ENCODE data around the gene WFDC1.

Gene WFDC1

DNA sequence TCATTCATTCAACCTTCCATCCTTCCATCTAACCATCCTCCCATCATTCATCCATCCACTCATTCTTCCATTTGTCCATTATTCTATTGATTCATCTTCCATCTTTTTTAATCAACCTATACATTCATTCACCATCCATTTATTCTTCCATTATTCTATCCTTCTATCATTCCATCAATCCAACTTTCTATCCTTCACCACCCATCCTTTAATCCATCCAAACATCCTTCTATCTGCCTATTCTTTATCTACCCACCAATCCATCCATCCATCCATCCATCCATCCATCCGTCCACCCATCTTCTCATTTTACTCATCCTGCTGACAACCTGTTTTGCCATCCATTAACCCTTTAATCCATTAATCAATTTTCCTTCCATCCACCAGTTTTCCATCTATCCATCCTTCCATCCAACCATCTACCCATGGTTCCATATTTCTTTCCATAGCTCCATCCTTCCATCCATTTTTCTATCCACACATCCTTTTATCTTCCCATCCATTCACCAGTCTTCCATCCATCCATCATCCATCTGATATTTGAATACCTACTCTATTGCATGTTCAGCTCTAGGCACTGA, 21.8 kb upstream of the WFDC1 start:
- DNase-seq (ENCODE audit: low read depth): no peak

DNA sequence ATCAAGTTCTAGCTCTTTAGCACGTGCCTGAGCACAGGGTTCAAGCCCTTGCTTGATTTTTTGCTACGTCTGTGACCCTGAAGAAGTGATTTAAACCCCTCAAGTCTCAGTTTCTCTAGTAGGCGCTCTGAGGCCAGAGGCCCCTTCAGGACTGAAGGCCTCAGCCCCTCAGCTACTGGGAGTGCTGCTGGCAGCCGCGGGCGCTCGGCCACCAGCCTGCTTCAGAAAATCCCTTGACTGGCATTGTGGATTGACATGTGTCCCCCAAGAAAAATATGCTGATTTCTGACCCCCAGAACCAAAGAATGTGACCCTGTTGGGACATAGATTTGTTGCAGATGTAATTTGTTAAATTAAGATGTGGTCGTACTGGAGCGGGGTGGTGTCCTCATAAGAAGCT, 20.2 kb upstream of the WFDC1 start:
- DNase-seq (ENCODE audit: low read depth): no peak

- DNase-seq (ENCODE audit: low read depth): no peak
Observed at GRCh38 chr16:84275585-84276151, 19.0 kb upstream of the WFDC1 start.

- peak; percentile 60 for DNase-seq (ENCODE audit: low read depth)
Observed at GRCh38 chr16:84277244-84277823, 17.3 kb upstream of the WFDC1 start.

- DNase-seq (ENCODE audit: low read depth): no peak
Observed at GRCh38 chr16:84278333-84278732, 16.3 kb upstream of the WFDC1 start.

DNA sequence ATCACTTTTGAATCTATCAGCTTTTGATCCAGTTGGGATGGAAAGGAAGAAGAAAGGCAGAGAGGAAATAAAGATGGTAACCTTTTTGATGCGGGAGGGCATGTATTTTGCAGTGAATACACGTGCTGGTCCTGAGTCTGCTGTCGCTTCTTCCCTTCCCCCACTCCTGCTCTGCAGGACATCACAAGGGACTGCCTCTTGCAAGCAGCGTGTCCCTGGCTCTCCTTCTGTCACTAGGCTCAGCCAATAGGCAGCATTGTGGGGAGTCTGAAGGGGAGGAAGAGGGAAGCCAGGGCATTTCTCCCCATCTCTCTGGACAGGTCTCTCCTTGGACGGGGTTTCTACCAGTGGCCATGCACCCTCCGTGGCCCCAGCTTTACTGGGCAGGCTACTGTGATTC, 15.7 kb upstream of the WFDC1 start:
- no peak for DNase-seq (ENCODE audit: low read depth)

GRCh38 chr16:84279881-84280280, 14.8 kb upstream of the WFDC1 start:
- DNase-seq (ENCODE audit: low read depth): no peak

DNA sequence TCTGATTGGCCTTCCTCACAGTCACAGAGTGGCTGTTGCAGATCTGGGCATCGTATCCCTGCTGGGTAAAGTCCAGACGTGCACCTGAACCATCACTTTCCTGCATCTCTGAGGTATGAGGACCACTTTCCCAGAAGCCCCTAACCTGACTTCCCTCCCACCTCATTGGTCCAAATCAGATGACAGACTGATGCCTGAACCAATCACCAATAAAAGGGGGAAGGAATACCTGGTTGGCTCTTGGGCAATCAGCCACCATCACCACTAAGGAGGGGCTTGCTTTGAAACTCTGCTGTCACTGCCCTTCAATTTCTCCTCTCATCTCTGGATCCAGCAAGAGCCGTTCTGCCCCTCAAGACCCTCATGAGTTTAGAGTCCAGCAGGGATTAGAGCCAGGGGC, 13.6 kb upstream of the WFDC1 start:
- DNase-seq (ENCODE audit: low read depth): no peak

- no peak for DNase-seq (ENCODE audit: low read depth)
Observed at GRCh38 chr16:84282533-84282932, 12.1 kb upstream of the WFDC1 start.

DNA sequence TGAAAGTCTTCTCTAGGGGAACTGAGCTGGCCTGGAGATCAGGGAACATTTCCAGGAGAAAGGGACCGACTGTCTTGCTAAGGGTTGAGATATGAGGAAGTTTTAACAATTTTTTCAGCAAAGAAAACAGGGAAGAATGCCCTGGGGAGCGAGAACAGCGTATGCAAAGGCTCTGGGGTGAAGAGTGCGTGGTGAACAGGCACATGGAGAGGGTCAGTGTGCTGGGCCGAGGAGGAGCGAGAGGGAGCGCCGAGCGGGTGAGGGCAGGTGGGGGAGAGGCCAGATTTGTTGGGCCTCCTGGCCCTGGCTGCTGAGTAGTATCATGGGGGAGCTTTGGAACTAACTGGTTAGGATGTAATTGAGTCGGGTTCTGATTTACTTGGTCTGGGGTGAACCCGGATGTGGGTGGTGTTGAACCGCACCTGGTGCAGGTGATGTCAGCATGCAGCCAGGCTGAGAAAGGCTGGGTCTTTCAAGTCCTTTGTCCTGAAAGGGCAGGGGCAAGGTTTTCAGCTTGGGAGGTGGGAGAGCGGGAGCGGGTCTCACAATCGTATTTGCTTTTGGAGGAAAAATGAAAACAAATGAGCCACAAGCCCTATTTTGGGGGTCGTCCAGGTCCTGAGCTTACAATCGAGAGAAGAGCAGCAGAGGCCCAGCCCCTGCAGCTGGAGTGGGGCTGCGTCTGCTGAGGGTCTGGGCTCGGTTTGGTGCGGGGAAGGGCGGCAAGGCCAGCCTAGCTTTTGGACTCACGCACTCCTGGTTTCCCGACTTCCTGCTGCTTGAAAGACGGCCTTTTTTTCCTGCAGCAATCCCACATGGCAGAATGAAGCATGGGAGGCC, 11.1 kb upstream of the WFDC1 start:
- no peak for DNase-seq (ENCODE audit: low read depth)

GRCh38 chr16:84284154-84284722, 10.4 kb upstream of the WFDC1 start:
- DNase-seq (ENCODE audit: low read depth): no peak

GRCh38 chr16:84286578-84287240, 8.0 kb upstream of the WFDC1 start:
- DNase-seq (ENCODE audit: low read depth): no peak

GRCh38 chr16:84288902-84289301, 5.8 kb upstream of the WFDC1 start:
- DNase-seq (ENCODE audit: low read depth): no peak

- no peak for DNase-seq (ENCODE audit: low read depth)
Observed at GRCh38 chr16:84291226-84291625, 3.5 kb upstream of the WFDC1 start.

GRCh38 chr16:84292011-84292410, 2.7 kb upstream of the WFDC1 start:
- DNase-seq (ENCODE audit: low read depth): no peak

DNA sequence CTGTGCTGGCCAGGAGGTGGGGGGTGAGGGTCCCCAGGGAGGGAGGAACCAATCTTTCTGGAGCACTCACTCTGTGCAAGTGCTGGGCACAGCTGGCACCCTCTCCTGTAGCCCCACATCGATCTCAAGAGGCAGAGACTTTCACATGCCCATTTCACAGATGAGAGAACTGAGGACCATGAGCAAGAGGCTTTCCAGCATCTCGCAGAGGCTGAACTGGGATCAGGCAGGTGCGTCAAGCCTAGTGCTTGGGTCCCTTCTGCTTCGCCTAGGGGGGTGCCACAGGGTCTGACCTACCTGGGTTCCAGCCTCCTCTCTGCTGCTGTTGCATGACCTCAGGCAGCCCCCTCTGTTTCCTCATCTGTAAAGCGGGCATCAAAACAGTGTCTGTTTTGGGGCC, 1.3 kb upstream of the WFDC1 start:
- DNase-seq (ENCODE audit: low read depth): no peak

- DNase-seq (ENCODE audit: low read depth): no peak
Observed at GRCh38 chr16:84294117-84294516, 561 bp upstream of the WFDC1 start.

DNA sequence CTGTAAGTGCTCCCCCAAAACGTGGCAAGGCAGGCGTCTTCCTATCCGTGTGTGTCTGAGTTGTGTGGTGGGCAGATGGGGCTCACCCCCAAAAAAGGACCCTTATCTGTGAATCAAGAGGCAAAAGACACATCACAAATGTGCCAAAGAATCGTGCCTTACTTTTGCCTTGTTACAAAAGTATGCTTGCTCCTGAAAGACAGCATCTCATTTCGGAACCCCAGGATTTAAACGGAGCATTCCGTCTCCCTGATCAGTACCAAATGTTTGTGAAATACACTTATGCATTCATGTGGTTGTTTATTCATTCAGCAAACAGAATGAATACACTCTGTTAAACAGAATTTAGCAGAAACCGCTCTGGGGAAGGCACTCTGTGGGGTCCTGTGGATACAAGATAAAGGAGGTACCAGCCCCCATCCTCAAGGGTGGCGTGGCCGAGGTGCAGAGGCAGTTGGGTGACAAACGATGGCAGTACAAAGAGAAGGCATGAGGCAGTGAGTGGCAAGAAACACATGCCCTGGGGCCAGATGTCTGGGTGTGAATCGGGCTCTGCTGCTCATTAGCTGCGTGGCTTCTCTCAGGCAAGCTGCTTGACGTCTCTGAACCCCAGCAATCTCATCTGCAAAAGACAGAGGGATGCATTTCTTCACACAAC, 654 bp downstream of the WFDC1 start:
- DNase-seq (ENCODE audit: low read depth): no peak

DNA sequence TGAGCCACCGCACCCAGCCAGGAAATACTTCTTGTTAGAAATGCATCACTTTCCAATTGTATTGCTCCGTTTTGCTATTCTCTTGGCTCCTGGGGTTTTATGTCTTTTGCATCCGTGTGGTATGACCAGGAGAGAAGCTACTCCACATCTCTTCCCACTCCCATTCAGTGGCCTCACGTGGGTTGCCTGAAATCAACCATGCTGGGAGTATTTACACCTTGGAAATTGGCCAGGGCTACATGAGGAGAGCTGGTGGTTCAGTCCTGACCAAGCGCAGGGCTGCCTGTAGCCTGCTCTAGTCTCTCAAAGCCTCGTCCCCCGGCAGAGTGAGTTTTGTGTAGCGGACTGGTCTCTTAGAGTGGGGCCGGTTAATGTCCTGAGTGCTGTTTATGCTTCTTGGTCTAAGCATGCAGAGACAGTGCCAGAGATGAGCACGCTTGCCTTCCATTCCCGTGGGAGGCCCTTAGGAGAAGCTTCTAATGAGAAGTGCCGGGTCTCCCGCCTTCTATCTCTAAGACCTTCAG, 3.8 kb downstream of the WFDC1 start:
- DNase-seq (ENCODE audit: low read depth): no peak

DNA sequence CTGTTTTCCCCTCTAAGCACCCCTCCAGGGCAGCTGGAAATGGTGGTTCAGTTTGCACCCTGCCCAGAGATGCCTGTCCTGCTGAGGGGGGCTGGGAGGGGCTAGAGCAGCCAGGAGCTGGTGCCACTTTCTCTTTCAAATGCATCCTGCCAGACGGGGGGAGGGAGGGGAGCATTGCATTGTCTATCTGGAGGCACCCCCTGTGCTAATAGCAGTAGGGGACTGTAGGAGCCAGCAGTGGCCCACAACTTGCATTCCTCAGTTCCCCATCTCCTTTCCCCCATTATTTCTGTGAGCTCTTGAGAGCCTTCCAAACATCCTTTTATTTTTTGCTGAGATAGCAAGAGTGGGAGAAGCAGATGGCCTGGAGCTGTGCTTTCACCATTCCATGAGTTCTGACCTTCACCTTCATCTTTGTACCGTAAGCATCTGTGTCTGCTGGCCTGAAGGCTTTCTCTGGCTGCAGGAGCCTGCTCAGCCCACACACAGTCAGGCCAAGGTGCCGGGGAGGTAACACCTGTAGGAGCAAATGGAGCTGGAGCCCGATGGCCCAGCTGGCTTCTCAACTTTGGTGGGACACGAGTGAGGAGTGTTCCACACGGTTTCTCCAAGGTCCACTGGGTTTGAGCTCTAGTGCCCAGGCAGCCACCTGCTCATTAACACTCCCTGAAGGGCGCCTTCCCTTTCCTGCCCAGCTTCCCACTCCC, 5.2 kb downstream of the WFDC1 start:
- no peak for DNase-seq (ENCODE audit: low read depth)
